Parathyroid adenoma (tissue), 2 donors: ENCODE measurements around the gene TANC1.

Experiments used
- H2AFZ ChIP-seq: fragments of 300-600 bp; sonication (generic); one replicate; pipeline ENCODE4 v1.7.0; 2017; ENCODE audit warnings: antibody characterized with exemption, mild to moderate bottlenecking
- H3K27ac ChIP-seq: fragments of 300-600 bp; sonication (generic); one replicate; pipeline ENCODE4 v1.7.0; 2017
- H3K27me3 ChIP-seq: fragments of 300-600 bp; sonication (generic); one replicate; pipeline ENCODE4 v1.7.0; 2017; ENCODE audit warnings: low read length; ENCODE audit not compliant: control insufficient read depth, insufficient read depth
- H3K36me3 ChIP-seq: fragments of 300-600 bp; sonication (generic); one replicate; pipeline ENCODE4 v1.7.0; 2017; ENCODE audit warnings: low read length; ENCODE audit not compliant: control insufficient read depth, insufficient read depth
- H3K4me1 ChIP-seq: fragments of 300-600 bp; sonication (generic); one replicate; pipeline ENCODE4 v1.7.0; 2017; ENCODE audit warnings: control low read depth
- H3K4me2 ChIP-seq: fragments of 300-600 bp; sonication (generic); one replicate; pipeline ENCODE4 v1.7.0; 2017; ENCODE audit warnings: low read length
- H3K4me3 ChIP-seq: fragments of 300-600 bp; sonication (generic); one replicate; pipeline ENCODE4 v1.7.0; 2017; ENCODE audit warnings: low read depth, low read length
- H3K79me2 ChIP-seq: fragments of 300-600 bp; sonication (generic); one replicate; pipeline ENCODE4 v1.7.0; 2017; ENCODE audit warnings: control low read depth
- H3K9ac ChIP-seq: fragments of 300-600 bp; sonication (generic); one replicate; pipeline ENCODE4 v1.7.0; 2017; ENCODE audit warnings: mild to moderate bottlenecking
- H3K9me3 ChIP-seq: fragments of 300-600 bp; sonication (generic); one replicate; pipeline ENCODE4 v1.7.0; 2017; ENCODE audit warnings: low read length; ENCODE audit not compliant: control insufficient read depth
- TF ChIP-seq, protein P1 (sequence below): fragments of 300-600 bp; sonication (generic); IDR thresholded peaks from one replicate; pipeline ENCODE4 v1.7.0; 2017; ENCODE audit warnings: antibody characterized with exemption, mild to moderate bottlenecking
- donor health status: primary hyperparathyroidism.

TANC1 gene

DNA sequence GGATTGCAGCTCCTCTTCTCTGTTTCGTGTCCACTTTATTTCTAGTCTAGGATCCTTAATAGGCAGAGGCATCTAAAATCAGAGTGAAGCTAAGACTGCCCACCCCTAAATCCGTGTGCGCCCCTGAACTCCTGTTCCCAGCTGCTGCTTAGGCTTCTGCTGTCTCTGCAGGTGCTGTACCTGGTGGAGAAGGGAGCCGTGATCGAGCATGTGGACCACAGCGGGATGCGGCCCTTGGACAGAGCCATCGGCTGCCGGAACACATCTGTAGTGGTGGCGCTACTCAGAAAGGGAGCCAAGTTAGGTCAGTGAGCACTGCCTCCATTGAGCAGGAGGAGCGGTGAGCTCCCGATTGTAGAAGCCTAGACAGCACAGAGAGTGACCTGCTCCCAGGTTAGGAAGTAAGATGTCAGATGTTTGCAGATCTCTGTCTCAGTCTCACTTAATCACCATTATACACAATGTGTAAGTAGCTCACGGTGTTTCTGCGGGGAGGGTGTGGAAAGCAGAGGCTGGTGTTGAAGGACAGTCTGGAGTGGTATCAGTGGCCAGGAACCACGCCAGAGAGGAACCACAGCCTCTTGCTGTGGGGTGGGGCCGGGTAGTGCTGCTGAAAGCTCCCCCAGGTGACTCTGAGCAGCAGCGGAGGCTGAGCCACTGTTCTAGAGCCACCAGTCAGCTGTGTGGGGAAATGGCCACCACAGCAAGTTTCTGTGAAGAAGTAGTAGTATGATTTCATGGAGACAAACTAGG is 255.8 kb downstream of the TANC1 start:
- H3K27ac ChIP-seq: no peak overlapping the region

GRCh38 chr2:159225025-159226016 is 256.9 kb downstream of the TANC1 start:
- H3K4me1 ChIP-seq: peaks cover 3% of the 10 kb centered on the region
- no peaks in the 10 kb centered on the region for H3K36me3 ChIP-seq
- no peaks in the 10 kb centered on the region for H3K79me2 ChIP-seq
- TF ChIP-seq, protein P1, sequence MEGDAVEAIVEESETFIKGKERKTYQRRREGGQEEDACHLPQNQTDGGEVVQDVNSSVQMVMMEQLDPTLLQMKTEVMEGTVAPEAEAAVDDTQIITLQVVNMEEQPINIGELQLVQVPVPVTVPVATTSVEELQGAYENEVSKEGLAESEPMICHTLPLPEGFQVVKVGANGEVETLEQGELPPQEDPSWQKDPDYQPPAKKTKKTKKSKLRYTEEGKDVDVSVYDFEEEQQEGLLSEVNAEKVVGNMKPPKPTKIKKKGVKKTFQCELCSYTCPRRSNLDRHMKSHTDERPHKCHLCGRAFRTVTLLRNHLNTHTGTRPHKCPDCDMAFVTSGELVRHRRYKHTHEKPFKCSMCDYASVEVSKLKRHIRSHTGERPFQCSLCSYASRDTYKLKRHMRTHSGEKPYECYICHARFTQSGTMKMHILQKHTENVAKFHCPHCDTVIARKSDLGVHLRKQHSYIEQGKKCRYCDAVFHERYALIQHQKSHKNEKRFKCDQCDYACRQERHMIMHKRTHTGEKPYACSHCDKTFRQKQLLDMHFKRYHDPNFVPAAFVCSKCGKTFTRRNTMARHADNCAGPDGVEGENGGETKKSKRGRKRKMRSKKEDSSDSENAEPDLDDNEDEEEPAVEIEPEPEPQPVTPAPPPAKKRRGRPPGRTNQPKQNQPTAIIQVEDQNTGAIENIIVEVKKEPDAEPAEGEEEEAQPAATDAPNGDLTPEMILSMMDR: no peak
- no peak overlapping the region for H3K9ac ChIP-seq
- H3K9me3 ChIP-seq: no peaks in the 10 kb centered on the region
- no peak overlapping the region for H3K4me3 ChIP-seq
- H3K4me2 ChIP-seq: no peak overlapping the region
- H2AFZ ChIP-seq: no peak overlapping the region
- H3K27ac ChIP-seq: peak overlapping the region; percentile 32
- H3K27me3 ChIP-seq: no peaks in the 10 kb centered on the region

More for the DNA sequence above, 255.8 kb downstream of the TANC1 start:
- Histone ChIP-seq H3K79me2 (no peaks in the 10 kb centered on the region), H3K4me2 (no peak overlapping the region), H2AFZ (no peak overlapping the region), H3K4me1 (peaks cover 3% of the 10 kb centered on the region), H3K4me3 (no peak overlapping the region), H3K9ac (no peak overlapping the region), H3K9me3 (no peaks in the 10 kb centered on the region), H3K27me3 (no peaks in the 10 kb centered on the region), H3K36me3 (no peaks in the 10 kb centered on the region)
- TF ChIP-seq, protein P1: no peak

- no peaks in the 10 kb centered on the region for H3K79me2 ChIP-seq
- no peak overlapping the region for H2AFZ ChIP-seq
- no peak overlapping the region for H3K9ac ChIP-seq
- no peak overlapping the region for H3K4me2 ChIP-seq
- no peaks in the 10 kb centered on the region for H3K9me3 ChIP-seq
- H3K27ac ChIP-seq: peak overlapping the region; percentile 30
- H3K36me3 ChIP-seq: no peaks in the 10 kb centered on the region
- no peaks in the 10 kb centered on the region for H3K27me3 ChIP-seq
- no peak overlapping the region for H3K4me3 ChIP-seq
- H3K4me1 ChIP-seq: peaks cover 3% of the 10 kb centered on the region
- TF ChIP-seq, protein P1: no peak
Measured at GRCh38 chr2:159226059-159226461, 257.6 kb downstream of the TANC1 start.

DNA sequence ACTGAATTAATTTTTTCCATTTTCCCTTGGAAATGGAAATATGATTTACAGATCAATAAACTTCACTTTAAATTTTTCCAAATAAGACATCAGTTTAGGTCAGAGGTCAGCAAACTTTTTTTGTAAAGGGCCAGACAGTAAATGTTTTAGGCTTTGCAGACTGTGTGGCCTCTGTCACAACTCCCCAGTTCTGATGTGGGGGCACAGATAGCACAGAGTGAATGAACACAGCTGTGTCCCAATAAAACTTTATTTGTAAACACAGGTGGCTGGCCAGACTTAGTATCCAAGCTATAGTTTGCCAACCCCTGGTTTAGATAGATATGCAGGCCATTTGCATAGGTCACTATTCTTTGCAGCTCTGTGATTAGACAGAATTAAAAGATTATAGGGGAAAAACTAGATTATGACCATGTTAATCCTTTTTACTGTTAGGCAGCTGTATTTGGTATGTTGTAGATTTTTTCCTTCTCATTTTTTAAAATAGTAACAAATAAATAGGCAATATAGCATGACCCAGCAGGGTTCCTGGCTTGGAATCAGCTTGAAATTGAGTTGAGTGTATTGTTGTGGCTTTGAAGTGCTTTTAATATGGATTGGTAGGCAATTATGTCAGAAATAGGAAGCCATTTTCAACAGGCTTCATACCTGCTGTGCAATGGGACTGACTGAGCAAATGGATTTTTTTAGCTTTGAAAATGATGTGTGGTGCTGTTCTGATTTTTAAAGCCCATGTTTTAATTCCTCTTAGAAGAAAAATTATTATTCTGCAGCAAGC is 258.4 kb downstream of the TANC1 start:
- H2AFZ ChIP-seq: no peak overlapping the region
- H3K36me3 ChIP-seq: no peaks in the 10 kb centered on the region
- no peaks in the 10 kb centered on the region for H3K9me3 ChIP-seq
- H3K9ac ChIP-seq: no peak overlapping the region
- H3K27me3 ChIP-seq: no peaks in the 10 kb centered on the region
- peak overlapping the region; percentile 30 for H3K27ac ChIP-seq
- TF ChIP-seq, protein P1: no peak
- no peak overlapping the region for H3K4me3 ChIP-seq
- no peaks in the 10 kb centered on the region for H3K79me2 ChIP-seq
- H3K4me2 ChIP-seq: no peak overlapping the region
- H3K4me1 ChIP-seq: no peaks in the 10 kb centered on the region
